Measurements from ENCODE around the gene PLAA.
A peak's percentile ranks its signal among the peaks of the same experiment; 100 is the strongest.
"Not testable (repeated sequence)": the region's sequence is repeated elsewhere in the genome, so short reads cannot be mapped to it uniquely, and the experiment has no call there.

Gene PLAA

GRCh38 chr9:26928902-26929495, 18.0 kb downstream of the PLAA start:
- DNase-seq, result no peak

GRCh38 chr9:26925609-26926008, 21.4 kb downstream of the PLAA start:
- no peak for DNase-seq

GRCh38 chr9:26919698-26920097, 27.3 kb downstream of the PLAA start:
- no peak for DNase-seq

- no peak for DNase-seq
These were observed 33.8 kb downstream of the PLAA start for GRCh38 chr9:26913138-26913668.

- no peak for DNase-seq
These were observed 42.4 kb downstream of the PLAA start for GRCh38 chr9:26904671-26905070.

GRCh38 chr9:26904070-26904469, 43.0 kb downstream of the PLAA start:
- no peak for DNase-seq

GRCh38 chr9:26893030-26893676, 53.9 kb downstream of the PLAA start:
- no peak for DNase-seq

- peak; percentile 83 for DNase-seq
These were observed 54.6 kb downstream of the PLAA start, which contains the start of gene CAAP1 for GRCh38 chr9:26892251-26893029. Gene CAAP1 (minus strand): TSS chr9:26892802. CDS start chr9:26892715, 87 bp downstream.

GRCh38 chr9:26891726-26892125, 55.3 kb downstream of the PLAA start:
- DNase-seq, result no peak

GRCh38 chr9:26888271-26888670, 58.8 kb downstream of the PLAA start:
- DNase-seq, result no peak

- no peak for DNase-seq
These were observed 64.9 kb downstream of the PLAA start for GRCh38 chr9:26882154-26882553.

GRCh38 chr9:26880262-26880661, 66.8 kb downstream of the PLAA start:
- no peak for DNase-seq

- DNase-seq, result not testable (repeated sequence)
These were observed 71.9 kb downstream of the PLAA start for GRCh38 chr9:26875155-26875554.

- DNase-seq, result no peak
These were observed 76.8 kb downstream of the PLAA start for GRCh38 chr9:26870292-26870691.

- no peak for DNase-seq
These were observed 84.0 kb downstream of the PLAA start for GRCh38 chr9:26863074-26863473.

- peak; percentile 52 for DNase-seq
These were observed 90.5 kb downstream of the PLAA start for GRCh38 chr9:26856413-26857032.

Data from SHP77 treated with DMSO at 0.1 percent for 48 hours (cell line).